Mesenchymal stem cell (in vitro differentiated cells and primary cell): Measurements from ENCODE around the gene CLTCL1.

Source experiments
- DNase-seq: peaks from one replicate; pipeline ENCODE4 v3.0.0-alpha.2; 2013
- H2AFZ ChIP-seq: one replicate; pipeline ENCODE4 v1.6.1; 2013; ENCODE audit warnings: low read depth, mild to moderate bottlenecking, control low read depth, inconsistent platforms, low read length, moderate library complexity
- H2AK5ac ChIP-seq: 2 replicates; pipeline ENCODE4 v1.6.1; 2013; ENCODE audit warnings: low read length, moderate library complexity, mild to moderate bottlenecking, inconsistent platforms; ENCODE audit not compliant: severe bottlenecking
- H2BK120ac ChIP-seq: one replicate; pipeline ENCODE4 v1.6.1; 2013; ENCODE audit warnings: low read depth, mild to moderate bottlenecking, inconsistent platforms, low read length, moderate library complexity
- H2BK12ac ChIP-seq, 2 experiments: one replicate each; pipeline ENCODE4 v1.6.1; 2013; ENCODE audit warnings: inconsistent platforms in 2 of 2, low read length in 2 of 2, mild to moderate bottlenecking in 2 of 2, moderate library complexity in 2 of 2, control low read depth in 1 of 2
- H2BK15ac ChIP-seq: one replicate; pipeline ENCODE4 v1.6.1; 2013; ENCODE audit warnings: mild to moderate bottlenecking, low read depth, inconsistent platforms; ENCODE audit not compliant: poor library complexity, severe bottlenecking
- H2BK5ac ChIP-seq: 2 replicates; pipeline ENCODE4 v1.6.1; 2013; ENCODE audit warnings: low read depth, mild to moderate bottlenecking, low read length, control low read depth, inconsistent platforms; ENCODE audit not compliant: poor library complexity, severe bottlenecking
- H3K14ac ChIP-seq, 2 experiments: one replicate each; pipeline ENCODE4 v1.6.1; 2013; ENCODE audit warnings: inconsistent platforms in 2 of 2, low read length in 2 of 2, control low read depth in 1 of 2, mild to moderate bottlenecking in 1 of 2, moderate library complexity in 1 of 2
- H3K18ac ChIP-seq, 2 experiments: one replicate each; pipeline ENCODE4 v1.6.1; 2013; ENCODE audit warnings: inconsistent platforms in 2 of 2, low read length in 2 of 2, control low read depth in 1 of 2, low read depth in 1 of 2, mild to moderate bottlenecking in 1 of 2
- H3K23ac ChIP-seq, 2 experiments: one replicate each; pipeline ENCODE4 v1.6.1; 2013; ENCODE audit warnings: inconsistent platforms in 2 of 2, low read length in 2 of 2, mild to moderate bottlenecking in 2 of 2, moderate library complexity in 2 of 2, control low read depth in 1 of 2
- H3K27ac ChIP-seq: 2 replicates; pipeline ENCODE4 v1.5.1; 2013; ENCODE audit warnings: mild to moderate bottlenecking, moderate library complexity, low read length, control low read depth, inconsistent platforms; ENCODE audit not compliant: poor library complexity, severe bottlenecking
- H3K27me3 ChIP-seq, 2 experiments: 2 replicates each; pipeline versions ENCODE4 v1.6.1 to v1.7.0; 2013; ENCODE audit warnings: low read length in 2 of 2, mild to moderate bottlenecking in 2 of 2, moderate library complexity in 2 of 2, control low read depth in 1 of 2, inconsistent platforms in 1 of 2; ENCODE audit not compliant: control insufficient read depth in 1 of 2, insufficient read depth in 1 of 2
- H3K36me3 ChIP-seq, 2 experiments: 2 replicates each; pipeline versions ENCODE4 v1.6.1 to v1.7.0; 2013; ENCODE audit warnings: low read length in 2 of 2, control low read depth in 1 of 2, inconsistent platforms in 1 of 2, low read depth in 1 of 2, mild to moderate bottlenecking in 1 of 2; ENCODE audit not compliant: insufficient read depth in 2 of 2, control insufficient read depth in 1 of 2
- H3K4ac ChIP-seq, 2 experiments: one replicate each; pipeline ENCODE4 v1.6.1; 2013; ENCODE audit warnings: inconsistent platforms in 2 of 2, low read length in 2 of 2, mild to moderate bottlenecking in 2 of 2, moderate library complexity in 2 of 2, control low read depth in 1 of 2, low read depth in 1 of 2
- H3K4me1 ChIP-seq: 2 replicates; pipeline ENCODE4 v1.6.1; 2013; ENCODE audit warnings: low read depth, low read length, control low read depth; ENCODE audit not compliant: control insufficient read depth, insufficient read depth
- H3K4me2 ChIP-seq: 2 replicates; pipeline ENCODE4 v1.6.1; 2013; ENCODE audit warnings: low read length, mild to moderate bottlenecking, inconsistent platforms; ENCODE audit not compliant: poor library complexity, severe bottlenecking
- H3K4me3 ChIP-seq, 2 experiments: 2 replicates each; pipeline versions ENCODE4 v1.5.1 to v1.7.0; 2013; ENCODE audit warnings: low read length in 2 of 2, mild to moderate bottlenecking in 2 of 2, control low read depth in 1 of 2, low read depth in 1 of 2; ENCODE audit not compliant: insufficient read depth in 1 of 2
- H3K79me1 ChIP-seq: replicated peaks from 2 replicates; pipeline ENCODE4 v1.6.1; 2013; ENCODE audit warnings: mild to moderate bottlenecking, control low read depth, low read length, inconsistent platforms; ENCODE audit not compliant: poor library complexity, severe bottlenecking
- H3K9ac ChIP-seq: 2 replicates; pipeline ENCODE4 v1.7.0; 2013; ENCODE audit warnings: mild to moderate bottlenecking, low read length, moderate library complexity
- H3K9me3 ChIP-seq: 2 replicates; pipeline ENCODE4 v1.7.0; 2013; ENCODE audit warnings: mild to moderate bottlenecking, low read length; ENCODE audit not compliant: control insufficient read depth
- H4K8ac ChIP-seq: one replicate; pipeline ENCODE4 v1.6.1; 2013; ENCODE audit warnings: inconsistent platforms, mild to moderate bottlenecking, low read length, moderate library complexity
- H4K91ac ChIP-seq: one replicate; pipeline ENCODE4 v1.6.1; 2013; ENCODE audit warnings: mild to moderate bottlenecking, low read length, inconsistent platforms
- WGBS: methylation state at CpG from one replicate; pipeline ENCODE4 v1.1.7; 2013; ENCODE audit warnings: mixed read lengths; 5-methylcytosine and 5-hydroxymethylcytosine counted together

The CLTCL1 gene

GRCh38 chr22:19152942-19153883, 138.3 kb downstream of the CLTCL1 start:
- Histone ChIP-seq H3K36me3 (no peaks in the 10 kb centered on the region), H3K4me2 (no peak overlapping the region), H3K18ac (no peak overlapping the region), H3K4ac (no peak overlapping the region), H3K9ac (no peak overlapping the region), H3K23ac (no peak overlapping the region), H2BK12ac (no peak overlapping the region), H3K79me1 (no peaks in the 10 kb centered on the region), H3K4me3 (no peak overlapping the region), H4K91ac (no peak overlapping the region), H2BK120ac (no peak overlapping the region), H4K8ac (no peak overlapping the region), H3K4me1 (peaks cover 7% of the 10 kb centered on the region), H2BK15ac (no peak overlapping the region), H3K27me3 (peaks cover 49 to 57% of the 10 kb centered on the region in 2 experiments), H2BK5ac (no peak overlapping the region), H2AFZ (no peak overlapping the region), H3K27ac (no peak overlapping the region), H2AK5ac (no peak overlapping the region), H3K14ac (no peak overlapping the region), H3K9me3 (peaks cover 14% of the 10 kb centered on the region)
- 64% methylated on average over 10 of the region's 11 CpGs for WGBS
- DNase-seq, result no peak

DNA sequence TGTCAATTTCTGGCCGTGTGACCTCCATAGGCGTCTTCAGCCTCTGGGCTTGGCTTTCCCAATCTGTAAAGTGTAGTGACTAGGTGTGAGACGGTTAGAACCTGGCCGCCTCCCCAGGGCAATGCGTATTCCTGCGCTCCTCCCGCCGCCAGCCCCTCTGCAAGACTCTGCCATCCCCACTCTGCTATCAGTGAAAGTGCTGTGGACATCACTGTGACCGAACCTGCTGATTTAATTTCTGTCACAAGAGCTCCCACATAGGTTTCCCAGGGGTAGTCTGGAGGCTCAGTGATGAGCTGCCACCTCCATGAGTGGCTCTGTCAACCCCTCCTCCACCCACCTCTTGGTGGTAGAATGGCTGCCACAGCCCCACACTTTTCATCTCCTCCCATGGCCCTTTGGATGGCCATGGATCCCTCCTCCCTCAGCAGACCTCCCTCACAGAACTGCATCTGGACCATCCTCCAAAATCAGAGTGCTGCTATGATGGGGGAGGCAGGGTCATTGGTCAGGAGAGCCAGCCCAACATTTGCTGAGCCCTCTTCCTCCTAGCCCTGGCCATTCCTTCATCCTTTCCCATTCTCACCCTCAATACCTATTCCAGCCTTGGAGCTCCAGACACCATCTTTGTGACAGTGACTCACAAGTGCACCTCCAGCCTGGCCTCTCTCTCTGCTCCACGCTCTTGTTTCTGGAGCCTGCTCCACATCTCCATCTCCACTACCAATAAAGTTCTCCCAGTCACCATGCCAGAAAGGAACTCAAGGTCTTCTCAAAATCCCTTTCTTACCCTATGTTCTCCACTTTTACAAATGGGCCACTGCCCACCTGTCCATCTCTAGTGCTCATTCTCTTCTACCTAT, 140.0 kb downstream of the CLTCL1 start:
- peaks cover 66 to 72% of the 10 kb centered on the region in 2 experiments for H3K27me3 ChIP-seq
- H2AFZ ChIP-seq, result no peak overlapping the region
- H3K79me1 ChIP-seq, result no peaks in the 10 kb centered on the region
- no peak overlapping the region for H2BK12ac ChIP-seq
- no peak overlapping the region for H2BK120ac ChIP-seq
- H3K27ac ChIP-seq, result no peak overlapping the region
- H3K4ac ChIP-seq, result no peak overlapping the region
- no peak overlapping the region for H4K91ac ChIP-seq
- H2BK15ac ChIP-seq, result no peak overlapping the region
- H3K9me3 ChIP-seq, result peaks cover 14% of the 10 kb centered on the region
- 72% methylated on average over 10 of the region's 10 CpGs for WGBS
- no peak overlapping the region for H3K14ac ChIP-seq
- DNase-seq, result no peak
- no peak overlapping the region for H3K4me2 ChIP-seq
- H3K4me3 ChIP-seq, result no peak overlapping the region
- H4K8ac ChIP-seq, result no peak overlapping the region
- H3K18ac ChIP-seq, result no peak overlapping the region
- no peak overlapping the region for H3K9ac ChIP-seq
- H3K23ac ChIP-seq, result no peak overlapping the region
- H3K4me1 ChIP-seq, result peaks cover 7% of the 10 kb centered on the region
- no peak overlapping the region for H2BK5ac ChIP-seq
- H3K36me3 ChIP-seq, result no peaks in the 10 kb centered on the region
- no peak overlapping the region for H2AK5ac ChIP-seq

- Histone ChIP-seq H2AFZ (no peak overlapping the region), H3K18ac (no peak overlapping the region), H3K14ac (peak overlapping the region in 1 of 2 experiments; percentile 71), H2BK15ac (no peak overlapping the region), H3K27ac (no peak overlapping the region), H4K8ac (no peak overlapping the region), H3K9me3 (peaks cover 14% of the 10 kb centered on the region), H3K9ac (no peak overlapping the region), H3K4me1 (peaks cover 7% of the 10 kb centered on the region), H3K4ac (no peak overlapping the region), H3K23ac (no peak overlapping the region), H4K91ac (no peak overlapping the region), H2BK120ac (no peak overlapping the region), H2BK12ac (no peak overlapping the region), H2AK5ac (no peak overlapping the region), H3K36me3 (no peaks in the 10 kb centered on the region), H2BK5ac (no peak overlapping the region), H3K27me3 (peaks cover 67 to 69% of the 10 kb centered on the region in 2 experiments), H3K79me1 (no peaks in the 10 kb centered on the region), H3K4me2 (no peak overlapping the region), H3K4me3 (no peak overlapping the region)
- 24% methylated on average over 61 of the region's 68 CpGs for WGBS
- DNase-seq, result no peak
Observed at GRCh38 chr22:19150482-19151328, 140.8 kb downstream of the CLTCL1 start.
